ENCODE results near the gene REST.

- TF ChIP-seq CTCF (IDR thresholded peaks at IDR 0.05): no peak
- TF ChIP-seq POLR2A (IDR thresholded peaks at IDR 0.05): no peak
These were observed 1.6 kb downstream of the REST start for GRCh38 chr4:56909086-56909894.

All from uterus (tissue), 2 donors.